Fibroblast of lung (primary cell): Measurements from ENCODE around the gene OXCT2. TPM values are rescaled to one million over a fixed set of nuclear protein-coding genes. Genes with fewer than 3 reads are reported as not detected.

ENCODE experiments used
- DNase-seq, 2 donors: peaks; one replicate each; pipeline versions ENCODE4 v3.0.0 to v3.0.0-alpha.2; 2010; ENCODE audit warnings: low read depth in 2 of 2
- H2AFZ ChIP-seq: 2 replicates; pipeline ENCODE4 v1.5.1; 2012; ENCODE audit warnings: low read length, control low read depth, inconsistent platforms
- H3K27ac ChIP-seq: 2 replicates; pipeline ENCODE4 v1.5.1; 2011; ENCODE audit warnings: low read length, control low read depth; ENCODE audit not compliant: insufficient read depth
- H3K27me3 ChIP-seq: 2 replicates; pipeline ENCODE4 v1.5.1; 2011; ENCODE audit warnings: mild to moderate bottlenecking, low read length; ENCODE audit not compliant: control insufficient read depth, insufficient read depth
- H3K36me3 ChIP-seq: 2 replicates; pipeline ENCODE4 v1.5.1; 2011; ENCODE audit warnings: low read length; ENCODE audit not compliant: control insufficient read depth, insufficient read depth
- H3K4me1 ChIP-seq: 2 replicates; pipeline ENCODE4 v1.5.1; 2011; ENCODE audit warnings: low read length; ENCODE audit not compliant: control insufficient read depth, insufficient read depth; ENCODE audit errors: extremely low read depth
- H3K4me2 ChIP-seq: 2 replicates; pipeline ENCODE4 v1.5.1; 2011; ENCODE audit warnings: low read length, control low read depth; ENCODE audit not compliant: insufficient read depth; ENCODE audit errors: extremely low read depth
- H3K4me3 ChIP-seq, 4 experiments: fragments of 200-600 bp in 1 of 4; sonication (generic) in 1 of 4; replicated peaks in 1 of 4; 2 replicates each; pipeline ENCODE4 v1.5.1; 2011 to 2016; ENCODE audit warnings: low read length in 4 of 4, low read depth in 3 of 4, mild to moderate bottlenecking in 3 of 4, control low read depth in 2 of 4, inconsistent platforms in 1 of 4, mixed read lengths in 1 of 4; ENCODE audit not compliant: insufficient read depth in 1 of 4; ENCODE audit errors: control extremely low read depth in 1 of 4
- H3K79me2 ChIP-seq: 2 replicates; pipeline ENCODE4 v1.5.1; 2012; ENCODE audit warnings: mild to moderate bottlenecking, low read length, inconsistent platforms; ENCODE audit not compliant: control insufficient read depth, insufficient read depth
- H3K9ac ChIP-seq: 2 replicates; pipeline ENCODE4 v1.5.1; 2011; ENCODE audit warnings: mild to moderate bottlenecking, low read length, control low read depth; ENCODE audit not compliant: insufficient read depth
- H3K9me3 ChIP-seq: 2 replicates; pipeline ENCODE4 v1.5.1; 2012; ENCODE audit warnings: low read depth, low read length; ENCODE audit not compliant: control insufficient read depth, insufficient read depth
- H4K20me1 ChIP-seq: 2 replicates; pipeline ENCODE4 v1.5.1; 2011; ENCODE audit warnings: low read length; ENCODE audit not compliant: control insufficient read depth, insufficient read depth; ENCODE audit errors: extremely low read depth
- CTCF ChIP-seq, 2 donors: IDR thresholded peaks in 1 of 2; conservative IDR thresholded peaks in 1 of 2; 1 replicate in 1 of 2; 2 replicates in 1 of 2; pipeline ENCODE4 v1.5.1; 2011 to 2012; ENCODE audit warnings: low read length in 2 of 2, control low read depth in 1 of 2, inconsistent platforms in 1 of 2, low read depth in 1 of 2, mild to moderate bottlenecking in 1 of 2
- EZH2 ChIP-seq: IDR thresholded peaks from 2 replicates; pipeline ENCODE4 v1.5.1; 2012; ENCODE audit warnings: low read length, control low read depth, mild to moderate bottlenecking; ENCODE audit errors: missing control alignments
- polyA plus RNA-seq, 2 donors: library from polyadenylated mRNA; depleted of rRNA in 1 of 2; stranded (reverse) in 1 of 2; unstranded in 1 of 2; fragments of >200 nt; gene quantifications; 2 replicates each; pipeline ENCODE4 v1.2.1, GENCODE V29; 2011 to 2012; ENCODE audit warnings: missing spikeins in 1 of 2
- total RNA-seq: library from RNA; depleted of rRNA; stranded (reverse); fragments of >200 nt; gene quantifications from 2 replicates; pipeline ENCODE4 v1.2.1, GENCODE V29; 2014

OXCT2 gene
- total and polyA plus RNA-seq, 2 donors (not counting 1 experiment from before 2014, with no cell fraction given) = 1.0 to 6.4 TPM

- Histone ChIP-seq H3K4me3 (no peak overlapping the region), H2AFZ (no peak overlapping the region), H3K27ac (no peak overlapping the region), H3K4me2 (no peak overlapping the region), H3K36me3 (no peaks in the 10 kb centered on the region), H3K4me1 (no peaks in the 10 kb centered on the region), H3K9me3 (no peaks in the 10 kb centered on the region), H3K27me3 (peaks cover 32% of the 10 kb centered on the region), H4K20me1 (no peaks in the 10 kb centered on the region), H3K9ac (no peak overlapping the region), H3K79me2 (no peaks in the 10 kb centered on the region)
- no peak for DNase-seq
- TF ChIP-seq EZH2 (no peak), CTCF (conservative IDR thresholded peaks at IDR 0.05 in 1 of 2, IDR thresholded peaks at IDR 0.05 in 1 of 2; ENCODE audit: low read depth in 1 of 2, low read length in 2 of 2) (no peak)
These were observed 43.2 kb downstream of the OXCT2 start for GRCh38 chr1:39727932-39728317.

GRCh38 chr1:39727221-39727931 is 43.8 kb downstream of the OXCT2 start:
- Histone ChIP-seq H3K27me3 (peaks cover 28% of the 10 kb centered on the region), H3K4me2 (no peak overlapping the region)

GRCh38 chr1:39726600-39726999 is 44.5 kb downstream of the OXCT2 start:
- no peak overlapping the region for H2AFZ ChIP-seq
- no peaks in the 10 kb centered on the region for H3K36me3 ChIP-seq
- DNase-seq = no peak
- no peak overlapping the region for H3K27ac ChIP-seq
- peaks cover 29% of the 10 kb centered on the region for H3K27me3 ChIP-seq
- no peak overlapping the region for H3K9ac ChIP-seq
- H3K79me2 ChIP-seq = no peaks in the 10 kb centered on the region
- TF ChIP-seq EZH2 (no peak), CTCF (conservative IDR thresholded peaks at IDR 0.05 in 1 of 2, IDR thresholded peaks at IDR 0.05 in 1 of 2; ENCODE audit: low read depth in 1 of 2, low read length in 2 of 2) (no peak)
- H3K4me2 ChIP-seq = no peak overlapping the region
- no peak overlapping the region for H3K4me3 ChIP-seq
- H3K4me1 ChIP-seq = no peaks in the 10 kb centered on the region
- H4K20me1 ChIP-seq = no peaks in the 10 kb centered on the region
- H3K9me3 ChIP-seq = no peaks in the 10 kb centered on the region

More at GRCh38 chr1:39727221-39727931, 43.8 kb downstream of the OXCT2 start:
- H3K27ac ChIP-seq = no peak overlapping the region
- no peaks in the 10 kb centered on the region for H3K36me3 ChIP-seq
- no peak overlapping the region for H2AFZ ChIP-seq
- no peak overlapping the region for H3K4me3 ChIP-seq
- no peaks in the 10 kb centered on the region for H3K79me2 ChIP-seq
- DNase-seq = no peak
- no peaks in the 10 kb centered on the region for H4K20me1 ChIP-seq
- TF ChIP-seq CTCF (conservative IDR thresholded peaks at IDR 0.05 in 1 of 2, IDR thresholded peaks at IDR 0.05 in 1 of 2; ENCODE audit: low read depth in 1 of 2, low read length in 2 of 2) (no peak), EZH2 (no peak)
- H3K4me1 ChIP-seq = no peaks in the 10 kb centered on the region
- no peaks in the 10 kb centered on the region for H3K9me3 ChIP-seq
- no peak overlapping the region for H3K9ac ChIP-seq
